ENCODE measurements around the gene NPS.

The NPS gene, protein sequence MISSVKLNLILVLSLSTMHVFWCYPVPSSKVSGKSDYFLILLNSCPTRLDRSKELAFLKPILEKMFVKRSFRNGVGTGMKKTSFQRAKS

DNA sequence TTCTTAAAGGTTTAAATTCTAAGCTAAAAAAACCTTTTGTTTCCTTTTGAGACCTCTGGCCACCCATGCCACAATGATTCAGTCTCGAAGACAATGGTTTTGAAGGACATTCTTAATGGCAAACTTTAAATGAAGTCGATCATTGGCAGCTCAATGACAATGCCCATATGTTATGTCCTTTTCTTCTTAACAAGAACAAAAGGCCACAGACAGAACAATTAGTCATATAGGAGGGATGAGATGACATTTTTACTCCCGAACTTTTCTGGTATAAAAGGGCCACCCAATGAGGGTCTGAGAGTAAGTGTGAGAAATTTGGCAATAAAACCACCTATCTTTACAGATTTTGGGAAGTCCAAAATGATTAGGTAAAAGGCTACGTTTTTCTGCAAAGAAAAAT lies at the start of gene NPS:
NPS (plus strand) TSS at position 301 of the 400 bp plus-strand sequence; CDS start at position 361, 60 bp downstream.
- no peak for DNase-seq
- intact Hi-C loops (cut with DNase I), result no loop called here

DNA sequence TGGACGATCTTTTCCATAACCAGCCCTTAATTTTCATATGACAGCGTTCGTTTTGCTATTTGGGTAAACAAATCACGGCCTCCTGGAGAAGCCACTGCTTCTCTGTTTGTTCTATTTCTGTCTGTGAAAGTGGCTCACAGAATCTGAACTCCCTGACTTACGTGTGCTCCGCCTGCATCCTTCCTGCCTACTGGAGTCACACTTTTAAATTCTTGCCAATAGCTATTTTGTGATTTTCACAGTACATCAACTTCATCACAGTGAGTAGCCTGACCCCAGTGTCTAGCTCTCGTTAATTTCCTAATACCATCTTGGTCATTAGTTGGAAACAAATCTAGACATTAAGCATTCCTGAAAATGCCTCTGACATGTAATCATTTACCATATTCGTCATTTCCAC lies 49.0 kb upstream of the NPS start:
- intact Hi-C loops (cut with DNase I), result no loop called here
- no peak for DNase-seq

GRCh38 chr10:127506094-127506493 lies 43.0 kb upstream of the NPS start:
- DNase-seq, result peak in 30 of 42 donors; percentile 8 to 68 (median 42)
- intact Hi-C loops (cut with DNase I), result no loop called here

- intact Hi-C loops (cut with DNase I), result no loop called here
- DNase-seq, result no peak
Observed at GRCh38 chr10:127522298-127522697, 26.8 kb upstream of the NPS start.

- no peak for DNase-seq
- intact Hi-C loops (cut with DNase I), result no loop called here
Observed at GRCh38 chr10:127523476-127523875, 25.6 kb upstream of the NPS start.

DNA sequence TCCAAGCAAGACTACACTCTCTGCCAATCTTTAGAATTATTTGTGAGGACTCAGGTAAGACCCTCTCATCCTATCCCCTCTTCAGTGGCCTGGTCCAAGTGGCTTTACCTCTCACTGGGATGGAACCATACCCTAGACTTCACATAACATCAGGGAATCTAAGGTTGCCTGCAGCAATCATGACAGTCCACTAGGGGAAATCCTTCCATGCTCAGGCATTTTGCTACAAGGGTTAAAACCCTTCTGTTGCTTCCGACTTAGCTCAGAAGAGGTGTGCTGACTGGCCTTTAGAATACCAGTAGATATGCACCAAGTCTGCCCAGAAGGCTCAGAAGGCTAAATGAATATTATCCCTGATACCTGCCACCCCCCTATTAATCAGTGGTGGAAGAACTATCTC lies 24.9 kb upstream of the NPS start:
- intact Hi-C loops (cut with DNase I), result no loop called here
- no peak for DNase-seq

DNA sequence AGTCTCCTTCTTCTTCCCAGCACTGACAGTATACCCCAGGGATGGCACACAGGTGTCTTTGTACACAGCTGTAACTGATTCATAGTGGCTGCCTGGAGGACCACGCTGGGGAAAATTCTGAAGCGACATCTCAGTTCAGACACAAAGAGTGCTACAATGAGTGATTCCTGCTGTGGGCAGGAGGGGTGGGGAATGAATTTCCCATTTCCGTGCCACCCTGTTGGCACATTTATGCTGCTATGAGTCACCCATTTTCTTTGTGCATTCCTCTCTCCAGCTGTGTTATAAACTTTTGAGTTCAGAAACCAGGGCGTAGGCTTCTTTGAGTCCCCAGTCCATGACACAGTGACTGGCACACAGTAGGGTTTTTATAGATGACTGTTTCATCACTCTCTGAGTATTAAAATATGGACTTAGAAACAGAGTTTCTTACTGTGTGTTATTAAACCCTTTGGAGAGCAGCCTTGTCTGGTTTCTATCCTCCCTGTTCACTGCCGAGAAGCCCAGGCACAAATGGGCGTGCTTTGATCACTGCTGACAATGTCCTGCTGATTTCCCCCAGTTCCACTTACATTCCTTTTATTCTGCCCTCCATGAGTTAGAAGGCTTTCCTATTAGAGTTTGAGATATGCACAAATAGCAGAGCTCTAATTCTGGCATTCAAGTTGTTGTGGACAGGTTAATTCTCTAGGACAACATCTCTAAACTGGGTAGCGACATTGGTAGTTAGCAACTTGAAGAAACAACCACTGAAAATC lies 24.0 kb upstream of the NPS start:
- peak in 16 of 42 donors; percentile 13 to 54 (median 22) for DNase-seq
- intact Hi-C loops (cut with DNase I), result no loop called here

DNA sequence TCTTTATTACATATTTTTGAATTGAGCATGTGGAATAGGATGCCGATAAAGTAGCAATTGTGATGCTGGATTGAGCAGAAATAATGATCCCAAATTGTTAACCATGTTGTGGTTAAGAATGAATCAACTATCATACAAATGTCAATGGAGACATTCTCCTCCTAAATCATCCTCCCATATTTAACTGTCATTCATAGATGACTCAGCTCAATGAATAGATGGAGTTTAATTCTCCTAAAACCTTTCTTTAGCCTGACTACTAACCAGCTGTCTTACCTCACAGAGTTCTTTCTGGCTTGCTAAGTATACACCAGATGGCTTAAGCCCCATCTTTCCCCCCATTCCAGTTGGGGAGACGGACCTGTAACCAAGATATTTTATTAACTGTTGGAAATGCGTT lies 23.4 kb upstream of the NPS start:
- intact Hi-C loops (cut with DNase I), result no loop called here
- no peak for DNase-seq

GRCh38 chr10:127526161-127526560 lies 22.9 kb upstream of the NPS start:
- no peak for DNase-seq
- intact Hi-C loops (cut with DNase I), result no loop called here

DNA sequence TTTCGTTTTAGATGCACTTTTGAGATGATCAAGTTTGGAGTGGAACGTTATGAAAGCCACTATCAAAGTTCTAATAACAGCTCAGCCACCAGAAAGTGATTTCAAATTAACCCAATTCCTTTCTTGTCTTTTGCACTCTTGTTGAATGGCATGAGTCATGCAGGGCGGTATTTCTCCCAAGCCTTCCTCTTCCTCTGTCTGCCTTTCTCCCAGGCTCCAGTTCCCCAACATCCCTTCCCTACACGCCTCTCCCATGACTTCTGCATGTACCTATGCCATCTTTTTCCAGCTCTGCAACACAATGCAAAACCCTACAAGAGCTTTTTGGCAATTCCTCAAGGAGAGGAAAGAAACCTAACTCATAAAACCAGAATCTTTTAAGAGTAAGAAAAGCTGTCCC lies 21.8 kb upstream of the NPS start:
- intact Hi-C loops (cut with DNase I), result no loop called here
- DNase-seq, result no peak

- peak in 38 of 42 donors; percentile 24 to 79 (median 52) for DNase-seq
- intact Hi-C loops (cut with DNase I), result no loop called here
Observed at GRCh38 chr10:127527891-127528290, 21.2 kb upstream of the NPS start.

DNA sequence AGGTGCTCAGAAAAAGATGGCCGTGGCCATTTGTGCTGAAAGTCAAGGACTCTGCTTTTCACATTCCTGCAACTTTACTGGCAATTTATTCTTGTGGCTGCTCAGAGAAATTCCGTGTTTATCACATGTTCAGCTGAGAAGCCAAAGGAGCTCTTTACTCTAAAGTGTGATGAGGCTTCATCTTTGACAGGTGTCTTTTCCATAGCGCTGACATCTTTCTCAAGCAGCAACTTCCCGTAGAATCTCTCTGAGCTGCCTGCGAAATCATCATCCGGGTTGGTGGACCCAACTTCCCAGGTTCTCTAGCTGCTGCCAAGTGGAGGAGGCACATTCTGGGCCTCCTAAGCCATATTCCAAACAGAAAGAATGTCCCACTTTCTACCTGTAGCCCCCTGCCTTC lies 16.9 kb upstream of the NPS start:
- intact Hi-C loops (cut with DNase I), result no loop called here

GRCh38 chr10:127532659-127533058 lies 16.4 kb upstream of the NPS start:
- intact Hi-C loops (cut with DNase I), result no loop called here
- DNase-seq, result peak in 18 of 42 donors; percentile 6 to 63 (median 25)

More for the DNA sequence above, 16.9 kb upstream of the NPS start:
- DNase-seq, result no peak

DNA sequence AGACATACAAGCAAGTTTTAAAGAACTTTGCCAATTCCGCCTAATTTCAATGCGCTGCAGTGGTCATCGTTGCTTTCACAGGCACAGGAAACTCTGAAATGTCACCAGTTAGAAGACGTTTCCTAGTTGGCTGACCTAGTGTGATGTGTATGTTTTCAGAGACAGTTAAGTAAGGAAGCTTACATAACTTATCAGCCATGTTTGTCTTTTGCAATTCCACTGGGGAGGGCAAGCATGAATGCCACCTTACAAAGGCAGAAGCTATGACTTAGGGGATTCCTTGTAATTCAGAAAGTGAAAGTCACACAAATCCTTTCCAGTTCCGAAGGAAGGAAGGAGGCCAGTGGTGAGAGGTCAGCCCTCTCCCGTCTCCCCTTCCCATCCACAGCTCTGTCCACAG lies 15.0 kb upstream of the NPS start:
- intact Hi-C loops (cut with DNase I), result no loop called here
- DNase-seq, result peak in 1 of 42 donors; percentile 7

- DNase-seq, result no peak
Observed at GRCh38 chr10:127534496-127534895, 14.6 kb upstream of the NPS start.

GRCh38 chr10:127535802-127536515 lies 13.2 kb upstream of the NPS start:
- no peak for DNase-seq

More at GRCh38 chr10:127534496-127534895, 14.6 kb upstream of the NPS start:
- intact Hi-C loops (cut with DNase I), result no loop called here

GRCh38 chr10:127536972-127537760 lies 11.9 kb upstream of the NPS start:
- intact Hi-C loops (cut with DNase I), result no loop called here
- DNase-seq, result no peak

More at GRCh38 chr10:127535802-127536515, 13.2 kb upstream of the NPS start:
- intact Hi-C loops (cut with DNase I), result no loop called here

- DNase-seq, result no peak
Observed at GRCh38 chr10:127537924-127538323, 11.2 kb upstream of the NPS start.

GRCh38 chr10:127548022-127548421 lies 1.1 kb upstream of the NPS start:
- DNase-seq, result peak in 1 of 42 donors; percentile 33
- intact Hi-C loops (cut with DNase I), result no loop called here

More at GRCh38 chr10:127537924-127538323, 11.2 kb upstream of the NPS start:
- intact Hi-C loops (cut with DNase I), result no loop called here

Measured in head of caudate nucleus (tissue), 42 donors.